SKM-1 (cell line): ENCODE data around the gene DRC7.

Experiments used
- DNase-seq: peaks from one replicate; lab custom pipeline; 2025; ENCODE audit not compliant: unreplicated experiment; lab: John Stamatoyannopoulos, UW

The DRC7 gene

GRCh38 chr16:57781349-57781740 lies 86.7 kb downstream of the DRC7 start:
- no peak for DNase-seq
